Activated CD4-positive, alpha-beta memory T cell treated with anti-CD3 and anti-CD28 coated beads for 36 hours (primary cell): ENCODE data around the gene CUX1. TPM values are rescaled to one million over a fixed set of nuclear protein-coding genes. Genes with fewer than 3 reads are reported as not detected.

Experiments used
- CTCF ChIA-PET: fragments of 350-600 bp; sonication (Branson Sonifier 250); formaldehyde crosslinking; loops from one replicate; lab custom pipeline; 2021; ENCODE audit warnings: antibody characterized with exemption, inconsistent platforms; lab: Charles Lee
- POLR2A ChIA-PET: fragments of 350-600 bp; sonication (Branson Sonifier 250); formaldehyde crosslinking; loops from one replicate; lab custom pipeline; 2021; ENCODE audit warnings: antibody characterized with exemption; lab: Charles Lee
- DNase-seq: peaks from one replicate; pipeline ENCODE4 v3.0.0-alpha.2; 2020
- H3K27ac Mint-ChIP-seq: one replicate; pipeline ENCODE4 v1.8.0; 2021; ENCODE audit warnings: mixed read lengths
- H3K27me3 Mint-ChIP-seq: one replicate; pipeline ENCODE4 v1.8.0; 2021; ENCODE audit warnings: mixed read lengths
- H3K36me3 Mint-ChIP-seq: one replicate; pipeline ENCODE4 v1.8.0; 2021; ENCODE audit warnings: mixed read lengths
- H3K4me1 Mint-ChIP-seq: one replicate; pipeline ENCODE4 v1.8.0; 2021; ENCODE audit warnings: low read depth, mixed read lengths
- H3K4me3 Mint-ChIP-seq: one replicate; pipeline ENCODE4 v1.8.0; 2021; ENCODE audit warnings: mild to moderate bottlenecking, mixed read lengths
- H3K9me3 Mint-ChIP-seq: one replicate; pipeline ENCODE4 v1.8.0; 2021; ENCODE audit warnings: mixed read lengths
- intact Hi-C: fragments of 100-400 bp; cut with micrococcal nuclease; formaldehyde crosslinking; loops from one replicate; pipeline ENCODE4 v1.15.1; 2023
- total RNA-seq, 2 experiments: library from RNA; stranded (reverse); gene quantifications; one replicate each; pipeline ENCODE4 v1.2.3, GENCODE V29; 2021

CUX1 gene
- total RNA-seq, 2 experiments from 2014 or later = 25.1 TPM

DNA sequence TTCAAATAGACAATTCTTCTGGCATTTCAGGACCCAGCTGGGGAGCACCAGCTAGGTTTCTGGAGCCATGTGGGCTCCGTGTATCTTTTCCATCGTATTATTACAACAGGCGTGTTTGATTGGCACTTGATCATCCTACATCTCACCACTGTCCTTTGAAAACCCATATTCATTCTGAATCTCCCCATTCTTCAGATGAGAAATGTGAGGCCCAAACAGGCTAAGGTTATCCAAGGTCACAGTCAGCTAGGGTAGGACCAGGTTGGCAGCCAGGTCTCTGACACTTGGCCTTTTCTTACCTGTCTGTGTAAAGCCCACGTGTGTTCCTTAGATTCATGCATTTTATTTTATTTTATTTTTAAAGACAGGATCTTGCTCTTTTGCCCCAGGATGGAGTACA lies 366.9 kb downstream of the CUX1 start:
- Mint-ChIP-seq H3K27ac (no peak overlapping the region), H3K27me3 (no peaks in the 10 kb centered on the region), H3K36me3 (peaks cover 6% of the 10 kb centered on the region), H3K4me1 (no peaks in the 10 kb centered on the region), H3K9me3 (no peaks in the 10 kb centered on the region), H3K4me3 (no peak overlapping the region)
- CTCF ChIA-PET = no interaction called here
- POLR2A ChIA-PET = no interaction called here
- intact Hi-C loops = no loop called here
- no peak for DNase-seq

- peaks cover 6% of the 10 kb centered on the region for H3K36me3 Mint-ChIP-seq
- no peaks in the 10 kb centered on the region for H3K4me1 Mint-ChIP-seq
- ChIA-PET POLR2A (no interaction called here), CTCF (no interaction called here)
- intact Hi-C loops = no loop called here
- no peaks in the 10 kb centered on the region for H3K27me3 Mint-ChIP-seq
- no peak for DNase-seq
- H3K9me3 Mint-ChIP-seq = no peaks in the 10 kb centered on the region
- H3K27ac Mint-ChIP-seq = no peak overlapping the region
- H3K4me3 Mint-ChIP-seq = no peak overlapping the region
Measured at GRCh38 chr7:102185796-102186195, 368.4 kb downstream of the CUX1 start.

DNA sequence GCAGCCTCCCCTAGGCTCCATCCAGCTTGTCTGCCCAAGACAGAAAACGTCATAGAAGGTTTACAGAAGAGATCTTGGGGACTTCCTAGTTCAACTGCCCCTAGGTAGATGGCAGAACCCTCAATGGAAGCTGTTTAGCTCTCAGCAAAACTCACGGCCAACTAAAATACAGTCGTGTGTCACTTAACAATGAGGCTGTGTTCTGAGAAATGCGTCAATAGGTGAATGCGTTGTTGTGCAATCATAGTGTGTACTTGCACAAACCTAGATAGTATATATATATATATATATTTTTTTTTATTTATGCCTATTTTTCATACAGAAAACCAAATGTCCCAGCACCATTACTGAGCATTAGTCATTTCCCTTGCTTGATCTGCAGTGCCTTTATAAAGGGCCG lies 368.9 kb downstream of the CUX1 start:
- Mint-ChIP-seq H3K36me3 (peaks cover 5% of the 10 kb centered on the region), H3K9me3 (no peaks in the 10 kb centered on the region), H3K4me1 (no peaks in the 10 kb centered on the region), H3K27ac (no peak overlapping the region), H3K27me3 (no peaks in the 10 kb centered on the region), H3K4me3 (no peak overlapping the region)
- ChIA-PET CTCF (no interaction called here), POLR2A (no interaction called here)
- no peak for DNase-seq
- intact Hi-C loops = no loop called here

- ChIA-PET CTCF (no interaction called here), POLR2A (interaction anchor here (0.7 kb wide), 1 partner anchor 43 kb away, joined by 4 read pairs; no protein-coding TSS in a partner anchor)
- DNase-seq = no peak
- intact Hi-C loops = no loop called here
- peaks cover 8% of the 10 kb centered on the region for H3K36me3 Mint-ChIP-seq
- H3K27ac Mint-ChIP-seq = no peak overlapping the region
- H3K27me3 Mint-ChIP-seq = no peaks in the 10 kb centered on the region
- no peaks in the 10 kb centered on the region for H3K4me1 Mint-ChIP-seq
- H3K9me3 Mint-ChIP-seq = no peaks in the 10 kb centered on the region
- H3K4me3 Mint-ChIP-seq = no peak overlapping the region
Measured at GRCh38 chr7:102188746-102189145, 371.3 kb downstream of the CUX1 start.

DNA sequence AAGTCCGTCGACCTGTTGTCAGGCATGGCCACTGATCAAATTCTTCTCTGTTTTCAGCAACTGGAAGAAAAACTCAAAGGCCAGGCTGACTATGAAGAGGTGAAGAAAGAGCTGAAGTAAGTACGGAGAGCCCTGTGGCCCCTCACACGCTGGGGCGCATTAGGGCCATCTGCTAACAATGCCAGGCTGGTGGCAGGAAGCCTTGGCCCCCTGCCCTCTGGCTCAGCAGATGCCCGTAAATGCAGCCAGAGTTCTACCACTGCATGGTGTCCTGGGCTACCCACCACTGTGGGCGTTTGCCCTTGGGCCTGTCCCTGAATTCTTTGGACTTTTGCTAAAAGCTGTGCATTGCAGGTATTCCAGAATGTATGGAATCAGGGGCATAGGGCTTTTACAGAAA lies 372.3 kb downstream of the CUX1 start:
- intact Hi-C loops = no loop called here
- H3K27ac Mint-ChIP-seq = no peak overlapping the region
- no peaks in the 10 kb centered on the region for H3K4me1 Mint-ChIP-seq
- POLR2A ChIA-PET = no interaction called here
- no peak overlapping the region for H3K4me3 Mint-ChIP-seq
- no peaks in the 10 kb centered on the region for H3K27me3 Mint-ChIP-seq
- DNase-seq = no peak
- H3K36me3 Mint-ChIP-seq = peaks cover 10% of the 10 kb centered on the region
- CTCF ChIA-PET = no interaction called here
- no peaks in the 10 kb centered on the region for H3K9me3 Mint-ChIP-seq

DNA sequence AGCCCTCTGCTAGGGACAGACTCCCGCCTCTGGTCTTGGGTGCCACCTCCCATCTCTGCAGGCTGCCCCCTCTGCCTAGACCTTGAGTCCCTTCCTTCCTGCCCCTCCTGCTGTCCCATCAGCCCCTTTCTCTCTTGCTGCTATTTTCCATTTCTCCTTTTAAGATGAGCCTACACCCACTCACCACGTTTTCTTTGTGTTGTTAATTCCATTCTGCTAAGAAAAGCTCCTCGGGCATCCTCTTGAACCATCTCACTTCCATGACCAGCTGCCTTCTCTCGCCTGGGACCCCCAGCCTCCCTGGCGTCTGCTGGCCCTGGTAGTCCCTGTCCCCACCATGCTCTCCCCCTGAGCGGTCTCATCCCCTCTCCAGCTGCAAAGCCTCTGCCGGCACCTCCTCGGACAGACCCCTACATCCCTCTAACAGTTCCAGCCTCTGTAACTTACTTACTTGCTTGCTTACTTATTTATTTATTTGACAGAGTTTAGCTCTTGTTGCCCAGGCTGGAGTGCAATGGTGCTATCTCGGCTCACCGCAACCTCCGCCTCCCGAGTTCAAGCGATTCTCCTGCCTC lies 373.4 kb downstream of the CUX1 start:
- H3K4me3 Mint-ChIP-seq = no peak overlapping the region
- H3K9me3 Mint-ChIP-seq = no peaks in the 10 kb centered on the region
- no peak for DNase-seq
- ChIA-PET POLR2A (no interaction called here), CTCF (no interaction called here)
- no peak overlapping the region for H3K27ac Mint-ChIP-seq
- H3K36me3 Mint-ChIP-seq = peaks cover 11% of the 10 kb centered on the region
- intact Hi-C loops = no loop called here
- no peaks in the 10 kb centered on the region for H3K4me1 Mint-ChIP-seq
- no peaks in the 10 kb centered on the region for H3K27me3 Mint-ChIP-seq

DNA sequence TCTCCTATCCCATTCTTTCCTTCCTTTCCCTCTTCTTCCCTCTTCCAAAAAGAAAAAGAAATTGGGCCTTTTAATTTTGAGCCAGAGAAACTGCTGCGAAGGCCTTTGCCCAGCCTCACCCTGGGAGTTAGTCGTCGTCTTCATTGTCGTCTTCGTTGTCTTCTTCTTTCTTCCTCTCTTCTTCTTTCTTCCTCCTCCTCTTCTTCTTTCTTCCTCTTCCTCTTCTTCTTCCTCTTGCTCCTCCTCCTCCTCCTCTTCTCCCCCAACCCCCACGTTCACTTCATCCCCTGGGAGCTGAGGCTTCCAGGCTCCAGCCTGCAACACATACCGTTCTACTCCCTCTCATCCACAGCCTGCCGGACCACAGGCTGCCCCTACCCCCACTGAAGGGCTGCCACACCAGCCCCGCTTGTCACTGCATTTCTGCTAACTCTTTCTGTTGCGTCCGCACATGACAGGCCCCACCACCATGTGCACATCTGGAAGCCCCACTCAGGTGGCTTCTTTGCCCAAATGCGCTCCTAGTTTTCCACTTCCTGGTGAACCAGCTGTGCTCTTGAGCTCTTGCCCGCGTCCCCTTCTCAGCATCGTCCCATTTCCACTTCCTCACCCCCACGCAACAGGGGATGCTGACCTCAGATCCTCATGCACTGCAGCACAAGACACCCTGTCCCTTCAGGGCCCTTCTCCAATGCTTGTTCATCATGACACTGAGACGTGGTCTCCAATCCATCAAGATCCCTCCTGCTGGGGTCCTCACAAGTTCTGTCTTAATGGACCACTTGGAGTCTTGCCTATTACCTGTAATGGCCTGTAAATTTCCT lies 374.3 kb downstream of the CUX1 start:
- no peak for DNase-seq
- H3K9me3 Mint-ChIP-seq = no peaks in the 10 kb centered on the region
- ChIA-PET POLR2A (no interaction called here), CTCF (no interaction called here)
- H3K27me3 Mint-ChIP-seq = no peaks in the 10 kb centered on the region
- peaks cover 15% of the 10 kb centered on the region for H3K36me3 Mint-ChIP-seq
- no peak overlapping the region for H3K27ac Mint-ChIP-seq
- intact Hi-C loops = no loop called here
- no peak overlapping the region for H3K4me3 Mint-ChIP-seq
- H3K4me1 Mint-ChIP-seq = no peaks in the 10 kb centered on the region

DNA sequence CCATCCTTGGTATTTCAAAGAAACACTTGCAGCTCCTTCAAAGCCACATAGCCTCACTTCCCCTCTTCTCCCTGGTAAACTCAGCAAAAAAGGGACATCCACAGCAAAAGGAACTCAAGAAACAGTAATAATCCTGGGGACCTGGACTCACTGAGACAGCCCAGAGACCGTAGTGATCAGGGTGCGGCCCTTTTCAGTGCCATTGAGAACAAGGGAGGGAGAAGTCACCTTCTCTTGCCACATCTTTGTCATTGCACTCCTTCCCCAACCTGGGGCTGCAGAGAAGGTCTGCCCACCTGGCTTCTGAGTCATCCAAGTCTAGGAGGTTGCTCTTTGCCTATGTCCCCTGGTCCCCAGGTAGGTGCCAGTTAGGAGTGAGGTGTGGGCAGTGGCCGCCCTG lies 375.4 kb downstream of the CUX1 start:
- CTCF ChIA-PET = no interaction called here
- intact Hi-C loops = no loop called here
- H3K4me1 Mint-ChIP-seq = no peaks in the 10 kb centered on the region
- DNase-seq = no peak
- no peak overlapping the region for H3K27ac Mint-ChIP-seq
- no peak overlapping the region for H3K4me3 Mint-ChIP-seq
- peaks cover 16% of the 10 kb centered on the region for H3K36me3 Mint-ChIP-seq
- no peaks in the 10 kb centered on the region for H3K9me3 Mint-ChIP-seq
- POLR2A ChIA-PET = no interaction called here
- no peaks in the 10 kb centered on the region for H3K27me3 Mint-ChIP-seq

DNA sequence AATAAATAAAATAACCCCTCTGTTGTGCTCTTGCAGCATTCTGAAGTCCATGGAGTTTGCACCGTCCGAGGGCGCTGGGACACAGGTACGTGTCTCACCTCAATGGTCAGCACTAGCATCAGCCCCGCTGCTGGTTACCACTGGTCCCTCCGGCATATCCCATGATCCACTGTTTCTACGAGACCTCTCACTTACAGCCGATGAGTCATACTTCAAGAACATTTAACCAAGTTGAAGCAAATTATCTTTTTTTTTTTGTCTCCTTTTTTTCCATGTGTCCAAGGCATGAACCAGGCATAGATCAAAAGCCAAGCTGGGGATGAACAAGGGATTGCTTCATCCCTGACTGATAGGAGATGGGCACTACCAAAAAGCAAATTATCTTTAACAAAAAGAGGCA lies 376.4 kb downstream of the CUX1 start:
- intact Hi-C loops = no loop called here

DNA sequence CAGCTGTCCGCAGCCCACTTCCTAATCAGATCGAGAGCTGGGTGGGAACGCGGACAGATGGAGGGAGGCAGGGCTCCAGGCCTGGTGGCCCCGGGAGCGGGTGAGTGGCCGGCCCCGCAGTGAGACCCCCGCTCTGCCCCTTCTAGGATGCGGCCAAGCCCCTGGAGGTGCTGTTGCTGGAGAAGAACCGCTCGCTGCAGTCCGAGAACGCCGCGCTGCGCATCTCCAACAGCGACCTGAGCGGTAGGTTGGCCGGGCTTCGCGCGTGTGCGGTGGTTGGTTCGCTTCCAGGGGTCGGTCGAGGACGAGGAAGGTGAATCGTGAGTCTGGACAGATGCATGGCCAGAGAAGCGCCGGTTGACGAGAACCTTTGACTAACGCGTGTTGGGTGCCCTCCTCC lies 377.9 kb downstream of the CUX1 start:
- Mint-ChIP-seq H3K4me1 (no peaks in the 10 kb centered on the region), H3K27me3 (no peaks in the 10 kb centered on the region), H3K9me3 (no peaks in the 10 kb centered on the region), H3K27ac (no peak overlapping the region), H3K4me3 (no peak overlapping the region), H3K36me3 (peaks cover 17% of the 10 kb centered on the region)
- ChIA-PET CTCF (no interaction called here), POLR2A (no interaction called here)
- DNase-seq = no peak
- intact Hi-C loops = no loop called here

More for the DNA sequence above, 376.4 kb downstream of the CUX1 start:
- no peak overlapping the region for H3K4me3 Mint-ChIP-seq
- peaks cover 16% of the 10 kb centered on the region for H3K36me3 Mint-ChIP-seq
- ChIA-PET POLR2A (interaction anchor here (0.6 kb wide), 1 partner anchor 19 kb away, joined by 3 read pairs; no protein-coding TSS in a partner anchor), CTCF (interaction anchor here (0.6 kb wide), 1 partner anchor 273 kb away, joined by 3 read pairs; no protein-coding TSS in a partner anchor)
- DNase-seq = no peak
- no peak overlapping the region for H3K27ac Mint-ChIP-seq
- no peaks in the 10 kb centered on the region for H3K9me3 Mint-ChIP-seq
- no peaks in the 10 kb centered on the region for H3K4me1 Mint-ChIP-seq
- H3K27me3 Mint-ChIP-seq = no peaks in the 10 kb centered on the region

- POLR2A ChIA-PET = no interaction called here
- intact Hi-C loops = no loop called here
- no peaks in the 10 kb centered on the region for H3K4me1 Mint-ChIP-seq
- CTCF ChIA-PET = no interaction called here
- H3K4me3 Mint-ChIP-seq = no peak overlapping the region
- peaks cover 14% of the 10 kb centered on the region for H3K36me3 Mint-ChIP-seq
- DNase-seq = no peak
- no peaks in the 10 kb centered on the region for H3K27me3 Mint-ChIP-seq
- no peaks in the 10 kb centered on the region for H3K9me3 Mint-ChIP-seq
- no peak overlapping the region for H3K27ac Mint-ChIP-seq
Measured at GRCh38 chr7:102196028-102196427, 378.6 kb downstream of the CUX1 start.

DNA sequence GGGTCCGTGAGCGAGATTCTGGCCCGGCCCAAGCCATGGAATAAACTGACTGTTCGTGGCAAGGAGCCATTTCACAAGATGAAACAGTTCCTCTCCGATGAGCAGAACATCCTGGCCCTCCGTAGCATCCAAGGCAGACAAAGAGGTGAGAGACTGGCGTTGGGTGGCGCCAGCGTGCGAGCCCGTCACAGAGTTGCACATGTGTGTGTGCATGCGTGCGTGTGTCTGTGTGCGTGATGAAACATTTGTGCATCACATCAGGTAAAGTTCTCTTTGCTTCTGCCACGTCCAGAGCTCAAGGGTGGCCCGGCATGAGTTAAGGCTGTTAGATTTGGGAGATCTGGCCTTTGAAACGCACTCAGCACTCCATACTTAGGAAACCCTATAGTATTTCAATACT lies 379.7 kb downstream of the CUX1 start:
- peaks cover 12% of the 10 kb centered on the region for H3K36me3 Mint-ChIP-seq

DNA sequence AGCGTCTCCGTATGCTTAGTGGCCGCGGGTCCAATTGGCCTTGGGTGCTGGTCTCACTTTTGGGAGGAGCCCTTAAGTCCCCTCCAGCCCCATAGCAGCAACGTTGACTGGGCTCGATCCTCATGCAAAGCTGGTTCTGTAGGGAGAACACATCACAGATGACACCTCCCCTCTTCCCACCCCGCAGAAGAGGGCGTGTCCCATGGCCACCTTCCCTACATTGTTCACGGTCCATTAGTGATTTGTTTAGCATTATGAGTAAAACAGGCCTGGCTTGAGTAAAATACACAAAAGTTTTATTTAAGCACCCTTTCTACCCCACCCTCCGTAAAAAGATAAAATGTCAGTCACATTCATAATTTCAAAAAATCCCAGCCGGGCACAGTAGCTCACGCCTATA lies 380.2 kb downstream of the CUX1 start:
- ChIA-PET CTCF (no interaction called here), POLR2A (no interaction called here)
- Mint-ChIP-seq H3K4me1 (no peaks in the 10 kb centered on the region), H3K9me3 (no peaks in the 10 kb centered on the region), H3K27ac (no peak overlapping the region), H3K4me3 (no peak overlapping the region), H3K36me3 (peaks cover 15% of the 10 kb centered on the region), H3K27me3 (no peaks in the 10 kb centered on the region)
- intact Hi-C loops = no loop called here
- DNase-seq = no peak

More for the DNA sequence above, 379.7 kb downstream of the CUX1 start:
- no peaks in the 10 kb centered on the region for H3K27me3 Mint-ChIP-seq
- DNase-seq = no peak
- intact Hi-C loops = no loop called here
- no peak overlapping the region for H3K27ac Mint-ChIP-seq
- H3K9me3 Mint-ChIP-seq = no peaks in the 10 kb centered on the region
- H3K4me1 Mint-ChIP-seq = no peaks in the 10 kb centered on the region
- ChIA-PET POLR2A (no interaction called here), CTCF (no interaction called here)
- no peak overlapping the region for H3K4me3 Mint-ChIP-seq
